ENCODE results near the gene CD8B. TPM values are rescaled to one million over a fixed set of nuclear protein-coding genes. Genes with fewer than 3 reads are reported as not detected.

Gene CD8B
- total and polyA plus RNA-seq, 2 of the 8 experiments (the other 6 are each of a cell fraction or from before 2014, with no cell fraction given), result 0.35 to 0.63 TPM

- Histone ChIP-seq H3K4me1 (replicated peaks in 1 of 4; ENCODE audit: control insufficient read depth in 3 of 4, insufficient read depth in 4 of 4, low read length in 3 of 4) (peaks cover 0 to 3% (median 0%) of the 10 kb centered on the region in 4 experiments; a peak in 1 of 7 replicates), H4K8ac (ENCODE audit: extremely low read depth, insufficient read depth, low read length) (no peak overlapping the region), H2BK15ac (ENCODE audit: low read length) (no peak overlapping the region), H3K23ac (ENCODE audit: insufficient read length) (no peak overlapping the region), H3K56ac (replicated peaks; ENCODE audit: insufficient read length, low read depth, low read length) (no peak overlapping the region), H3K4ac (replicated peaks; ENCODE audit: insufficient read length, low read depth, low read length) (no peak overlapping the region), H2AK5ac (ENCODE audit: low read depth, low read length) (no peak overlapping the region), H2BK20ac (ENCODE audit: low read length) (no peak overlapping the region), H4K91ac (replicated peaks; ENCODE audit: insufficient read length, low read length) (no peak overlapping the region), H3K9me3 (ENCODE audit: insufficient read depth in 2 of 2, low read depth in 1 of 2, low read length in 1 of 2) (no peaks in the 10 kb centered on the region), H4K20me1 (replicated peaks in 1 of 2; ENCODE audit: control insufficient read depth in 1 of 2, insufficient read depth in 2 of 2, low read length in 2 of 2) (no peaks in the 10 kb centered on the region), H3K4me2 (ENCODE audit: insufficient read depth in 1 of 2, low read depth in 2 of 2, low read length in 2 of 2) (no peak overlapping the region), H3K79me2 (ENCODE audit: control insufficient read depth in 1 of 2, insufficient read depth in 2 of 2, low read length in 2 of 2) (no peaks in the 10 kb centered on the region; a peak in 1 of 4 replicates), H3K14ac (ENCODE audit: insufficient read length) (no peak overlapping the region), H3K23me2 (ENCODE audit: low read depth, low read length) (no peaks in the 10 kb centered on the region; the same call in 1 of the 2 replicates), H2BK12ac (ENCODE audit: low read depth, low read length) (no peak overlapping the region), H3K27me3 (replicated peaks in 1 of 4; ENCODE audit: control insufficient read depth in 3 of 4, extremely low read depth in 1 of 4, insufficient read depth in 3 of 4, low read length in 3 of 4) (no peaks in the 10 kb centered on the region), H3K18ac (ENCODE audit: extremely low read depth, low read length) (no peak overlapping the region; the same call in 1 of the 2 replicates), H4K5ac (ENCODE audit: insufficient read length, low read depth, low read length) (no peak overlapping the region), H3K79me1 (ENCODE audit: low read depth, low read length) (no peaks in the 10 kb centered on the region), H3K4me3 (ENCODE audit: extremely low read depth in 1 of 4, insufficient read depth in 2 of 4, low read depth in 3 of 4, low read length in 4 of 4) (no peak overlapping the region), H2AFZ (ENCODE audit: low read length) (0 out of 2 replicates have a peak overlapping the region, but pooled peaks have one; percentile 48), H3K9ac (replicated peaks in 1 of 4; ENCODE audit: extremely low read depth in 1 of 4, low read depth in 3 of 4, low read length in 3 of 4) (no peak overlapping the region), H2BK120ac (replicated peaks; ENCODE audit: low read depth, low read length) (no peak overlapping the region), H3K27ac (ENCODE audit: low read depth, low read length) (no peak overlapping the region), H2BK5ac (ENCODE audit: low read depth, low read length) (no peak overlapping the region), H3K36me3 (ENCODE audit: control insufficient read depth in 2 of 4, insufficient read depth in 4 of 4, low read length in 3 of 4) (no peaks in the 10 kb centered on the region)
- CTCF ChIA-PET (ENCODE audit: partially characterized antibody), result interaction anchor here (0.6 kb wide), 1 partner anchor 734 kb away, joined by 3 read pairs; no protein-coding TSS in a partner anchor
- POLR2A ChIA-PET (ENCODE audit: partially characterized antibody), result no interaction called here
- WGBS, 2 experiments (ENCODE audit: extremely low coverage in 1 of 2, insufficient coverage in 1 of 2, insufficient read length in 1 of 2, insufficient replicate concordance in 2 of 2, low coverage in 1 of 2, low lambda C conversion rate in 2 of 2, missing lambda C conversion rate in 1 of 2), result 86% methylated on average over 6 of the region's 6 CpGs; no CpG with 5 or more reads in 1 of the 2 experiments
- FAIRE-seq (no peak), DNase-seq (ENCODE audit: low read depth in 1 of 2, low spot score in 2 of 2) (no peak)
- TF ChIP-seq KDM4A (IDR thresholded peaks at IDR 0.05; ENCODE audit: low read depth, low read length, severe bottlenecking), result no peak
Measured at GRCh38 chr2:86821842-86822241, 39.8 kb downstream of the CD8B start.

Data from H1 (cell line).